GM12878 (cell line): ENCODE data around the gene KIAA1328.

Source experiments
- BRCA1 ChIP-seq: IDR thresholded peaks from 2 replicates; pipeline ENCODE4 v1.6.1; 2011; ENCODE audit warnings: low read depth, low read length, improper control_type of control experiment
- CBX5 ChIP-seq: sonication (generic); IDR thresholded peaks from 2 replicates; pipeline ENCODE4 v1.6.1; 2016; ENCODE audit warnings: low read depth, moderate library complexity, mild to moderate bottlenecking, inconsistent platforms
- CHD1 ChIP-seq: IDR thresholded peaks from 2 replicates; pipeline ENCODE4 v1.6.1; 2012; ENCODE audit warnings: low read depth, low read length, improper control_type of control experiment
- HSF1 ChIP-seq: fragments of 150-350 bp; IDR thresholded peaks from 2 replicates; pipeline ENCODE4 v1.6.1; 2014; ENCODE audit warnings: mild to moderate bottlenecking, low read depth, low read length
- IKZF1 ChIP-seq: fragments of 450-650 bp; conservative IDR thresholded peaks from 2 replicates; pipeline ENCODE4 v1.6.1; 2017; ENCODE audit warnings: antibody characterized with exemption, mild to moderate bottlenecking
- MYC ChIP-seq: IDR thresholded peaks from 2 replicates; pipeline ENCODE4 v1.6.1; 2011; ENCODE audit warnings: mild to moderate bottlenecking, low read length, moderate library complexity, inconsistent platforms; ENCODE audit not compliant: insufficient read depth, insufficient replicate concordance, insufficient read length, severe bottlenecking
- STAT3 ChIP-seq: IDR thresholded peaks from 2 replicates; pipeline ENCODE4 v1.6.1; 2011; ENCODE audit warnings: low read depth, low read length, improper control_type of control experiment
- TAF1 ChIP-seq: IDR thresholded peaks from 2 replicates; pipeline ENCODE4 v1.6.1; 2011; ENCODE audit warnings: mild to moderate bottlenecking, low read depth, low read length, borderline replicate concordance
- TCF12 ChIP-seq: IDR thresholded peaks from 2 replicates; pipeline ENCODE4 v1.6.1; 2011; ENCODE audit warnings: low read depth, mild to moderate bottlenecking, low read length
- TF ChIP-seq, protein P1 (sequence below), 3 experiments: IDR thresholded peaks in 2 of 3; conservative IDR thresholded peaks in 1 of 3; 2 replicates each; pipeline ENCODE4 v1.5.1; 2011; ENCODE audit warnings: low read depth in 3 of 3, low read length in 3 of 3, mild to moderate bottlenecking in 3 of 3, control low read depth in 2 of 3, moderate library complexity in 2 of 3, inconsistent platforms in 1 of 3, mixed read lengths in 1 of 3; ENCODE audit not compliant: control insufficient read depth in 2 of 3, insufficient read depth in 1 of 3; ENCODE audit errors: extremely low read depth in 1 of 3

DNA sequence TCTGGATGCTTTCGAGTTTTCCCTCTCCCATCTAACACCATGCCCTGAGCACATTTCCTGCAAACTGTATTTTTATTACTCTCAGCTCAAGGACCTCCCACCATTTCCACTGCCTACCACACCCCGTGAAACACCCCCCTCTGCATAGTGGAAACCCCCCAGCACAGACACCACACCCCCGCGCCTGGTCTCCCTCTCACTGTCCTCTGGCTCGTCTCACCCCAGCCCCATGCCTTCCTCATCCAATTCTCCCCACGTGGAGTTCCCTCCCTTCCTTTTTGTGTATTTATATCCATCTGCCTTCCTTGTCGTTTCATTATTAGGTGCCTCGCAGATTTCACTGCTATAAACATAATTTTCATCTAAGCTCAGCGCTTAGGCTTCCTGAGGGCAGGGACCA lies 429.2 kb downstream of the KIAA1328 start:
- TF ChIP-seq CHD1: no peak
- TF ChIP-seq, protein P1, sequence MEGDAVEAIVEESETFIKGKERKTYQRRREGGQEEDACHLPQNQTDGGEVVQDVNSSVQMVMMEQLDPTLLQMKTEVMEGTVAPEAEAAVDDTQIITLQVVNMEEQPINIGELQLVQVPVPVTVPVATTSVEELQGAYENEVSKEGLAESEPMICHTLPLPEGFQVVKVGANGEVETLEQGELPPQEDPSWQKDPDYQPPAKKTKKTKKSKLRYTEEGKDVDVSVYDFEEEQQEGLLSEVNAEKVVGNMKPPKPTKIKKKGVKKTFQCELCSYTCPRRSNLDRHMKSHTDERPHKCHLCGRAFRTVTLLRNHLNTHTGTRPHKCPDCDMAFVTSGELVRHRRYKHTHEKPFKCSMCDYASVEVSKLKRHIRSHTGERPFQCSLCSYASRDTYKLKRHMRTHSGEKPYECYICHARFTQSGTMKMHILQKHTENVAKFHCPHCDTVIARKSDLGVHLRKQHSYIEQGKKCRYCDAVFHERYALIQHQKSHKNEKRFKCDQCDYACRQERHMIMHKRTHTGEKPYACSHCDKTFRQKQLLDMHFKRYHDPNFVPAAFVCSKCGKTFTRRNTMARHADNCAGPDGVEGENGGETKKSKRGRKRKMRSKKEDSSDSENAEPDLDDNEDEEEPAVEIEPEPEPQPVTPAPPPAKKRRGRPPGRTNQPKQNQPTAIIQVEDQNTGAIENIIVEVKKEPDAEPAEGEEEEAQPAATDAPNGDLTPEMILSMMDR (IDR thresholded peaks at IDR 0.05 in 2 of 3, conservative IDR thresholded peaks at IDR 0.05 in 1 of 3; ENCODE audit: control insufficient read depth in 2 of 3, extremely low read depth in 1 of 3, insufficient read depth in 1 of 3, low read depth in 3 of 3, low read length in 3 of 3): no peak
- no peak for TF ChIP-seq MYC
- TF ChIP-seq TAF1: no peak
- no peak for TF ChIP-seq STAT3
- no peak for TF ChIP-seq TCF12
- no peak for TF ChIP-seq IKZF1
- no peak for TF ChIP-seq CBX5
- TF ChIP-seq BRCA1: no peak
- no peak for TF ChIP-seq HSF1
